Neural cell (in vitro differentiated cells): ENCODE results near the gene PES1. TPM values are rescaled to one million over a fixed set of nuclear protein-coding genes. Genes with fewer than 3 reads are reported as not detected.

ENCODE experiments used
- H2AFZ ChIP-seq: fragments of 200-600, 300-800 bp; sonication (generic), shearing (Covaris generic); 2 replicates; pipeline ENCODE4 v1.6.0; 2014; ENCODE audit warnings: low read depth, mild to moderate bottlenecking, antibody characterized with exemption, low read length, moderate library complexity
- H3F3A ChIP-seq: fragments of 200-600 bp; shearing (Covaris generic); 2 replicates; pipeline ENCODE4 v1.6.1; 2016; ENCODE audit warnings: mild to moderate bottlenecking, moderate library complexity, mixed read lengths, antibody characterized with exemption, low read length; ENCODE audit not compliant: insufficient read depth, poor library complexity, severe bottlenecking
- H3K27ac ChIP-seq: fragments of 200-600, 300-800 bp; sonication (generic), shearing (Covaris generic); 2 replicates; pipeline ENCODE4 v1.5.1; 2014; ENCODE audit warnings: mild to moderate bottlenecking, low read length, moderate library complexity
- H3K27me3 ChIP-seq: fragments of 300-800, 200-600 bp; sonication (generic), shearing (Covaris generic); 2 replicates; pipeline ENCODE4 v1.6.0; 2014; ENCODE audit warnings: mild to moderate bottlenecking, low read depth, low read length, moderate library complexity; ENCODE audit not compliant: insufficient read depth
- H3K36me3 ChIP-seq: fragments of 300-800, 200-600 bp; sonication (generic), shearing (Covaris generic); 2 replicates; pipeline ENCODE4 v1.5.1; 2014; ENCODE audit warnings: mild to moderate bottlenecking, antibody characterized with exemption, low read length, moderate library complexity; ENCODE audit not compliant: insufficient read depth
- H3K4me2 ChIP-seq: fragments of 300-800, 200-600 bp; sonication (generic), shearing (Covaris generic); 2 replicates; pipeline ENCODE4 v1.6.0; 2014; ENCODE audit warnings: mild to moderate bottlenecking, low read length
- H3K4me3 ChIP-seq: fragments of 300-800, 200-600 bp; sonication (generic), shearing (Covaris generic); 2 replicates; pipeline ENCODE4 v1.5.1; 2014; ENCODE audit warnings: mild to moderate bottlenecking, low read length, moderate library complexity
- H3K79me2 ChIP-seq: fragments of 200-600 bp; shearing (Covaris generic); replicated peaks from 2 replicates; pipeline ENCODE4 v1.6.0; 2014; ENCODE audit warnings: mild to moderate bottlenecking, low read length, moderate library complexity; ENCODE audit not compliant: insufficient read depth
- H3K9ac ChIP-seq: fragments of 300-800, 200-600 bp; sonication (generic), shearing (Covaris generic); 2 replicates; pipeline ENCODE4 v1.6.1; 2016; ENCODE audit warnings: mild to moderate bottlenecking, low read length, mixed read lengths
- H3K9me2 ChIP-seq: fragments of 200-600 bp; shearing (Covaris generic); 2 replicates; pipeline ENCODE4 v1.6.1; 2016; ENCODE audit warnings: mild to moderate bottlenecking, low read length, mixed read lengths; ENCODE audit not compliant: insufficient read depth
- H3K9me3 ChIP-seq: fragments of 200-600, 300-800 bp; sonication (generic), shearing (Covaris generic); 2 replicates; pipeline ENCODE4 v1.6.1; 2016; ENCODE audit warnings: mild to moderate bottlenecking, mixed run types, low read length, moderate library complexity, mixed read lengths
- H4K20me1 ChIP-seq: fragments of 200-600 bp; shearing (Covaris generic); 2 replicates; pipeline ENCODE4 v1.6.1; 2016; ENCODE audit warnings: mild to moderate bottlenecking, mixed run types; ENCODE audit not compliant: insufficient read depth
- CTCF ChIP-seq: fragments of 450-650 bp; IDR thresholded peaks from 2 replicates; pipeline ENCODE4 v1.5.1; 2014; ENCODE audit warnings: antibody characterized with exemption, mild to moderate bottlenecking, moderate library complexity; ENCODE audit not compliant: poor library complexity, severe bottlenecking
- EP300 ChIP-seq: fragments of 450-650 bp; conservative IDR thresholded peaks from 2 replicates; pipeline ENCODE4 v1.6.1; 2014; ENCODE audit warnings: antibody characterized with exemption, mild to moderate bottlenecking, moderate library complexity; ENCODE audit not compliant: poor library complexity, severe bottlenecking
- EZH2 ChIP-seq: fragments of 200-600, 300-800 bp; shearing (Covaris generic), sonication (generic); IDR thresholded peaks from 2 replicates; pipeline ENCODE4 v1.6.1; 2014; ENCODE audit warnings: antibody characterized with exemption, low read length, borderline replicate concordance, mild to moderate bottlenecking; ENCODE audit not compliant: insufficient read depth, poor library complexity, severe bottlenecking
- MXI1 ChIP-seq: fragments of 450-650 bp; conservative IDR thresholded peaks from 2 replicates; pipeline ENCODE4 v1.6.1; 2014; ENCODE audit warnings: antibody characterized with exemption, mild to moderate bottlenecking; ENCODE audit not compliant: poor library complexity, severe bottlenecking
- POLR2AphosphoS5 ChIP-seq: IDR thresholded peaks from 2 replicates; pipeline ENCODE4 v1.6.1; 2012
- RAD21 ChIP-seq: fragments of 450-650 bp; conservative IDR thresholded peaks from 2 replicates; pipeline ENCODE4 v1.6.1; 2014; ENCODE audit warnings: antibody characterized with exemption, mild to moderate bottlenecking, moderate library complexity
- REST ChIP-seq: IDR thresholded peaks from 2 replicates; pipeline ENCODE4 v1.6.1; 2012; ENCODE audit warnings: borderline replicate concordance
- SMC3 ChIP-seq: fragments of 450-650 bp; conservative IDR thresholded peaks from 2 replicates; pipeline ENCODE4 v1.6.1; 2014; ENCODE audit warnings: antibody characterized with exemption, mild to moderate bottlenecking, moderate library complexity; ENCODE audit not compliant: poor library complexity
- TAF1 ChIP-seq: IDR thresholded peaks from 2 replicates; pipeline ENCODE4 v1.6.1; 2012; ENCODE audit warnings: low read depth
- polyA plus RNA-seq: library from polyadenylated mRNA; depleted of rRNA; stranded (reverse); fragments of >200 nt; gene quantifications from 2 replicates; pipeline ENCODE4 v1.2.3, GENCODE V29; 2014

The PES1 gene
- polyA plus RNA-seq, 1 donor from 2014 or later = 44.1 TPM

GRCh38 chr22:30617819-30618218 lies 26.1 kb upstream of the PES1 start:
- Histone ChIP-seq H3K27me3 (no peaks in the 10 kb centered on the region), H3K4me3 (no peak overlapping the region), H3K9me2 (no peaks in the 10 kb centered on the region), H2AFZ (no peak overlapping the region), H3F3A (no peaks in the 10 kb centered on the region), H4K20me1 (no peaks in the 10 kb centered on the region), H3K79me2 (no peaks in the 10 kb centered on the region), H3K9ac (no peak overlapping the region), H3K4me2 (no peak overlapping the region), H3K36me3 (no peaks in the 10 kb centered on the region), H3K27ac (no peak overlapping the region), H3K9me3 (no peaks in the 10 kb centered on the region)
- TF ChIP-seq EZH2 (no peak), EP300 (no peak), SMC3 (no peak), REST (no peak), TAF1 (no peak), CTCF (no peak), POLR2AphosphoS5 (no peak), MXI1 (no peak), RAD21 (no peak)

- H2AFZ ChIP-seq = no peak overlapping the region
- no peaks in the 10 kb centered on the region for H3K9me3 ChIP-seq
- H3K79me2 ChIP-seq = no peaks in the 10 kb centered on the region
- no peaks in the 10 kb centered on the region for H3K36me3 ChIP-seq
- H4K20me1 ChIP-seq = no peaks in the 10 kb centered on the region
- H3K9me2 ChIP-seq = no peaks in the 10 kb centered on the region
- H3K4me2 ChIP-seq = no peak overlapping the region
- no peak overlapping the region for H3K9ac ChIP-seq
- no peaks in the 10 kb centered on the region for H3K27me3 ChIP-seq
- TF ChIP-seq EZH2 = no peak
- no peak for TF ChIP-seq MXI1
- no peak for TF ChIP-seq REST
- no peak for TF ChIP-seq TAF1
- TF ChIP-seq RAD21 = no peak
- TF ChIP-seq CTCF = no peak
- no peak for TF ChIP-seq SMC3
- TF ChIP-seq POLR2AphosphoS5 = no peak
- TF ChIP-seq EP300 = no peak
- no peaks in the 10 kb centered on the region for H3F3A ChIP-seq
- no peak overlapping the region for H3K4me3 ChIP-seq
- no peak overlapping the region for H3K27ac ChIP-seq
Observed at GRCh38 chr22:30615543-30615954, 23.8 kb upstream of the PES1 start.
